Testis (tissue), 2 donors: Measurements from ENCODE around the gene SMIM23.

Experiments used
- POLR2A ChIP-seq: fragments of 450-650 bp; IDR thresholded peaks from one replicate; pipeline ENCODE4 v1.6.1; 2017; ENCODE audit warnings: antibody characterized with exemption, mild to moderate bottlenecking, moderate library complexity
- TF ChIP-seq, protein P1 (sequence below), 3 experiments: fragments of 450-650 bp in 2 of 3; fragments of 200-600 bp in 1 of 3; sonication (generic) in 1 of 3; IDR thresholded peaks; one replicate each; pipeline ENCODE4 v1.5.1; 2016 to 2019; ENCODE audit warnings: antibody characterized with exemption in 3 of 3, mild to moderate bottlenecking in 2 of 3, moderate library complexity in 1 of 3

DNA sequence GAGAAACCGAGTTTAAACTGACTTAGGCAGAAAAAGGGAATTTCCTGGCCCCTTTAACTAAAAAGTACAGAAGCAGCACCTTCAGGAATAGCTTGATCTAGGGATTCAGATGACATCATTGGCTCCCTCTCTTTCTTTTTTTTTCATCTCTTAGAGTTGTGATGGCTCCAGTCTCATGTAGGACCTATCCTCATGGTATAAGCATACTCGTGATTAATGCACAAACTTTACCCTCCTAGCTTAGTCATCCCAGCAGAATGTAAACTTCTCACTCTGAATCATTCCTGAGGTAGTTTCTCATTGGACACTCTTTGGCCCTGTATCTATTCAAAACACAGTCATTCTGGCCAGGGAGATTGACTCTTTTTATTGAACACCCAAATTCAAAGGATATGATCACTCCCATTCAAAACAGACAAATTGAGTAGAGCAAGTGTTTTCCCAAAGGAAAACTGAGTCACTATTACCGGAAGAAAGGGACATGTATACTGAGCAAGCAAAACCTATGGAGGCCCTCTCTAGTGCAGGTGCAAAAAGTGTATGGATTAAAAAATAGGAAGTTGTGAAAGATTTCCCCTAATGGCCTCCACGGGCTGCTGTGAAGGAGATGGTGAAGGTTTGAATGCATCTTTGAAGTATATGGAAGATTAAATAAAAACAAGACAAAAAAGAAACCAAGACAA, 27.6 kb upstream of the SMIM23 start:
- TF ChIP-seq, protein P1, sequence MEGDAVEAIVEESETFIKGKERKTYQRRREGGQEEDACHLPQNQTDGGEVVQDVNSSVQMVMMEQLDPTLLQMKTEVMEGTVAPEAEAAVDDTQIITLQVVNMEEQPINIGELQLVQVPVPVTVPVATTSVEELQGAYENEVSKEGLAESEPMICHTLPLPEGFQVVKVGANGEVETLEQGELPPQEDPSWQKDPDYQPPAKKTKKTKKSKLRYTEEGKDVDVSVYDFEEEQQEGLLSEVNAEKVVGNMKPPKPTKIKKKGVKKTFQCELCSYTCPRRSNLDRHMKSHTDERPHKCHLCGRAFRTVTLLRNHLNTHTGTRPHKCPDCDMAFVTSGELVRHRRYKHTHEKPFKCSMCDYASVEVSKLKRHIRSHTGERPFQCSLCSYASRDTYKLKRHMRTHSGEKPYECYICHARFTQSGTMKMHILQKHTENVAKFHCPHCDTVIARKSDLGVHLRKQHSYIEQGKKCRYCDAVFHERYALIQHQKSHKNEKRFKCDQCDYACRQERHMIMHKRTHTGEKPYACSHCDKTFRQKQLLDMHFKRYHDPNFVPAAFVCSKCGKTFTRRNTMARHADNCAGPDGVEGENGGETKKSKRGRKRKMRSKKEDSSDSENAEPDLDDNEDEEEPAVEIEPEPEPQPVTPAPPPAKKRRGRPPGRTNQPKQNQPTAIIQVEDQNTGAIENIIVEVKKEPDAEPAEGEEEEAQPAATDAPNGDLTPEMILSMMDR (IDR thresholded peaks at IDR 0.05) = no peak
- TF ChIP-seq POLR2A = no peak
